ENCODE results near the gene BCL11A.

DNA sequence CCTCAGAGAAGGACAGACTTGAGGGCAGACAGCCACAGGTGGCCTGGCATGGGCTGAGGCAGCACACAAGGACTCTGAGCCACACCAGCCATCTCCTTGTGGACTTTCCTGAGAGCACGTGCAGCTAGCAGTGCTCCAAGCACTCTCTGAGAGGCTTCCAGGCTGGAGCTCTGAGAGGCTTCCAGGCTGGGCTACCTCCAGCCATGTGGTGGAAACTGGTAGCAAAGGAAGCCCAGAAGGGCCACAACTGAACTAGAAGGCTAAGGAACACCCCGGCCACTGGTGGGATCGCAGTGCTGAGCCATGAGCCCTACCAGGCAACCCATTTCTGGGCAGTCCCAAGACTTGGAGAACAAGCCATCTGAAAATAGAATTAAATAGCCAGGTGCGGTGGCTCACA lies 39.5 kb downstream of the BCL11A start:
- TF ChIP-seq, protein P1, sequence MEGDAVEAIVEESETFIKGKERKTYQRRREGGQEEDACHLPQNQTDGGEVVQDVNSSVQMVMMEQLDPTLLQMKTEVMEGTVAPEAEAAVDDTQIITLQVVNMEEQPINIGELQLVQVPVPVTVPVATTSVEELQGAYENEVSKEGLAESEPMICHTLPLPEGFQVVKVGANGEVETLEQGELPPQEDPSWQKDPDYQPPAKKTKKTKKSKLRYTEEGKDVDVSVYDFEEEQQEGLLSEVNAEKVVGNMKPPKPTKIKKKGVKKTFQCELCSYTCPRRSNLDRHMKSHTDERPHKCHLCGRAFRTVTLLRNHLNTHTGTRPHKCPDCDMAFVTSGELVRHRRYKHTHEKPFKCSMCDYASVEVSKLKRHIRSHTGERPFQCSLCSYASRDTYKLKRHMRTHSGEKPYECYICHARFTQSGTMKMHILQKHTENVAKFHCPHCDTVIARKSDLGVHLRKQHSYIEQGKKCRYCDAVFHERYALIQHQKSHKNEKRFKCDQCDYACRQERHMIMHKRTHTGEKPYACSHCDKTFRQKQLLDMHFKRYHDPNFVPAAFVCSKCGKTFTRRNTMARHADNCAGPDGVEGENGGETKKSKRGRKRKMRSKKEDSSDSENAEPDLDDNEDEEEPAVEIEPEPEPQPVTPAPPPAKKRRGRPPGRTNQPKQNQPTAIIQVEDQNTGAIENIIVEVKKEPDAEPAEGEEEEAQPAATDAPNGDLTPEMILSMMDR (IDR thresholded peaks at IDR 0.05), result no peak
- TF ChIP-seq POLR2AphosphoS5 (IDR thresholded peaks at IDR 0.05) (no peak), POLR2A (IDR thresholded peaks at IDR 0.05) (no peak)
